ENCODE measurements around the gene KRT38.

GRCh38 chr17:41420134-41420533, 20.6 kb downstream of the KRT38 start:
- TF ChIP-seq POLR2A (IDR thresholded peaks at IDR 0.05) (no peak), CTCF (IDR thresholded peaks at IDR 0.05) (no peak)
